ENCODE results near the gene SLC35F2.
"Not testable (repeated sequence)": the region's sequence is repeated elsewhere in the genome, so short reads cannot be mapped to it uniquely, and the experiment has no call there.

The SLC35F2 gene

GRCh38 chr11:107789767-107790166 lies 68.8 kb downstream of the SLC35F2 start:
- DNase-seq (ENCODE audit: low read depth in 2 of 2), result no peak

GRCh38 chr11:107787733-107788132 lies 70.9 kb downstream of the SLC35F2 start:
- DNase-seq (ENCODE audit: low read depth in 2 of 2), result no peak

GRCh38 chr11:107785401-107785800 lies 73.2 kb downstream of the SLC35F2 start:
- no peak for DNase-seq (ENCODE audit: low read depth in 2 of 2)

GRCh38 chr11:107783121-107783520 lies 75.5 kb downstream of the SLC35F2 start:
- DNase-seq (ENCODE audit: low read depth in 2 of 2), result no peak

- DNase-seq (ENCODE audit: low read depth in 2 of 2), result no peak
These were observed 77.8 kb downstream of the SLC35F2 start for GRCh38 chr11:107780775-107781174.

GRCh38 chr11:107780136-107780535 lies 78.5 kb downstream of the SLC35F2 start:
- no peak for DNase-seq (ENCODE audit: low read depth in 2 of 2)

- DNase-seq (ENCODE audit: low read depth in 2 of 2), result no peak
These were observed 79.6 kb downstream of the SLC35F2 start for GRCh38 chr11:107778839-107779517.

- no peak for DNase-seq (ENCODE audit: low read depth in 2 of 2)
These were observed 81.5 kb downstream of the SLC35F2 start for GRCh38 chr11:107777110-107777509.

- no peak for DNase-seq (ENCODE audit: low read depth in 2 of 2)
These were observed 82.5 kb downstream of the SLC35F2 start for GRCh38 chr11:107776062-107776461.

- no peak for DNase-seq (ENCODE audit: low read depth in 2 of 2)
These were observed 88.0 kb downstream of the SLC35F2 start for GRCh38 chr11:107770551-107770951.

GRCh38 chr11:107769189-107769588 lies 89.4 kb downstream of the SLC35F2 start:
- no peak for DNase-seq (ENCODE audit: low read depth in 2 of 2)

GRCh38 chr11:107758719-107759355 lies 99.8 kb downstream of the SLC35F2 start:
- not testable (repeated sequence) for DNase-seq (ENCODE audit: low read depth in 2 of 2)

- no peak for DNase-seq (ENCODE audit: low read depth in 2 of 2)
These were observed 100.9 kb downstream of the SLC35F2 start for GRCh38 chr11:107757661-107758060.

- no peak for DNase-seq (ENCODE audit: low read depth in 2 of 2)
These were observed 102.0 kb downstream of the SLC35F2 start for GRCh38 chr11:107756553-107756952.

- no peak for DNase-seq (ENCODE audit: low read depth in 2 of 2)
These were observed 105.4 kb downstream of the SLC35F2 start for GRCh38 chr11:107752949-107753822.

- DNase-seq (ENCODE audit: low read depth in 2 of 2), result no peak
These were observed 106.1 kb downstream of the SLC35F2 start for GRCh38 chr11:107752508-107752907.

GRCh38 chr11:107751082-107751481 lies 107.5 kb downstream of the SLC35F2 start:
- no peak for DNase-seq (ENCODE audit: low read depth in 2 of 2)

- no peak for DNase-seq (ENCODE audit: low read depth in 2 of 2)
These were observed 108.3 kb downstream of the SLC35F2 start for GRCh38 chr11:107750313-107750712.

- no peak for DNase-seq (ENCODE audit: low read depth in 2 of 2)
These were observed 111.0 kb downstream of the SLC35F2 start for GRCh38 chr11:107747622-107748021.

GRCh38 chr11:107744736-107745135 lies 113.9 kb downstream of the SLC35F2 start:
- DNase-seq (ENCODE audit: low read depth in 2 of 2), result no peak

GRCh38 chr11:107743191-107743590 lies 115.4 kb downstream of the SLC35F2 start:
- no peak for DNase-seq (ENCODE audit: low read depth in 2 of 2)

- DNase-seq (ENCODE audit: low read depth in 2 of 2), result no peak
These were observed 117.4 kb downstream of the SLC35F2 start for GRCh38 chr11:107741044-107741823.

All from stimulated activated CD4-positive, alpha-beta T cell treated with anti-CD3 and anti-CD28 coated beads, Interleukin-1b, Interleukin-23, amount 100 ng/mL, for 4 hours (primary cell).